ENCODE results near the gene GFOD1.

DNA sequence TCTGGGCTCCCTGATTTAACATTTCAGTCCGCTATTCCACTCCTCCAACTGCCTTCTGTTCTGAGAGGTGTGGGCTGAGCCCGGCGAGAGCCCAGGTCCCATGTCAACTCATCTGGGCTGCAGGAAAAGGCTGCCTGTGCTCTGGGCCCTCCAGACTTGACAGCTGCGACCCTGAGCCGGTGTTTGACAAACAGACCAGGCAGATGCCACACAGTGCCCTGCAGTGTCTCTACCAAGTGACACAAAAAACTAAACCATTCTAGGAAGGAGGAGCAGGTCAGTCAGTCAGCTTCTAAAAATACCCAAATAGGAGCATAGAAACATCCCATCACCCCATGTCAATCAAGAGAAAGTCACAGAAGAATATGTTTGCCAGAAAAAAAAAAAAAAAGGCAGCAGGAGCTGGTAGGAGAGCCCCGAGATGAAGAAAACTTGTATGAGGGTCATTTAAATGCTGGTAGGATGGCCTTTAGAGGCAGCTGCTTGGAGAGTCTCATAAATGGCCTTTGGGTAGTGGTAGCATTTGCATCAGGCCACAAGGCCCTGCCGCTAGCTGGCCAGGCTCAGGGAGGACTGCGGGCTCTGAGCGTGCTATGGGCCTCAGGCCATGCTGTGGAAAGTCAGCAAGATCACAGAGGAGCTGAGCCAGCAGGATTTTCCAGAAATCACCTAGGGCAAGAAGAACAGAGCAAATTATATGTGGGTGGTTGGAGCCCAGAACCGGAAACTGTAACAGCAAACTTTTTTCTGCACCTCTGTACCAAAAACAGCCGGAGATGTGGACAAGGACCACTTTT lies 36.6 kb upstream of the GFOD1 start:
- TF ChIP-seq, protein P1, sequence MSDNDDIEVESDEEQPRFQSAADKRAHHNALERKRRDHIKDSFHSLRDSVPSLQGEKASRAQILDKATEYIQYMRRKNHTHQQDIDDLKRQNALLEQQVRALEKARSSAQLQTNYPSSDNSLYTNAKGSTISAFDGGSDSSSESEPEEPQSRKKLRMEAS (IDR thresholded peaks at IDR 0.05): no peak
- no peak for TF ChIP-seq CREB1 (IDR thresholded peaks at IDR 0.05; ENCODE audit: low read depth)
- no peak for TF ChIP-seq RAD21 (IDR thresholded peaks at IDR 0.05; ENCODE audit: low read depth)
